WTC11 (cell line): ENCODE results near the gene BICDL1. TPM values are rescaled to one million over a fixed set of nuclear protein-coding genes. Genes with fewer than 3 reads are reported as not detected.

Experiments
- ATAC-seq: fragments of 200-7000 bp; cut with Tn5 transposase; 2 replicates; pipeline ENCODE4 v1.10.0; 2021; ENCODE audit warnings: mild to moderate bottlenecking, moderate library complexity
- CTCF ChIA-PET: fragments of 300-600 bp; sonication (Branson Sonifier 250); formaldehyde crosslinking; loops from one replicate; lab custom pipeline; 2021; ENCODE audit warnings: antibody characterized with exemption; lab: Charles Lee
- POLR2A ChIA-PET: fragments of 350-600 bp; sonication (Branson Sonifier 250); formaldehyde crosslinking; loops from one replicate; lab custom pipeline; 2021; ENCODE audit warnings: antibody characterized with exemption; lab: Charles Lee
- DNase-seq: peaks from one replicate; pipeline ENCODE4 v3.0.0; 2021; ENCODE audit warnings: low spot score
- H3K27ac Mint-ChIP-seq: 2 replicates; pipeline ENCODE4 v1.8.0; 2021; ENCODE audit warnings: mixed read lengths
- H3K27me3 Mint-ChIP-seq: 2 replicates; pipeline ENCODE4 v1.8.0; 2021; ENCODE audit warnings: low read depth, mild to moderate bottlenecking, moderate library complexity, mixed read lengths
- H3K36me3 Mint-ChIP-seq: 2 replicates; pipeline ENCODE4 v1.8.0; 2021; ENCODE audit warnings: mixed read lengths
- H3K4me1 Mint-ChIP-seq: 2 replicates; pipeline ENCODE4 v1.8.0; 2022; ENCODE audit warnings: mixed read lengths
- H3K4me3 Mint-ChIP-seq: 2 replicates; pipeline ENCODE4 v1.8.0; 2021; ENCODE audit warnings: mild to moderate bottlenecking, moderate library complexity, mixed read lengths
- H3K9me3 Mint-ChIP-seq: 2 replicates; pipeline ENCODE4 v1.8.0; 2021; ENCODE audit warnings: mixed read lengths
- AR ChIP-seq: fragments of 250-450 bp; sonication (Bioruptor Pico); IDR thresholded peaks from 2 replicates; pipeline ENCODE4 v1.9.0; 2021; ENCODE audit warnings: mild to moderate bottlenecking
- ARID4B ChIP-seq: sonication (generic); formaldehyde crosslinking; IDR thresholded peaks from 2 replicates; pipeline ENCODE4 v1.8.0; 2023; ENCODE audit warnings: missing genetic modification reagents, mild to moderate bottlenecking, borderline replicate concordance
- E2F4 ChIP-seq: sonication (generic); formaldehyde crosslinking; IDR thresholded peaks from 2 replicates; pipeline ENCODE4 v1.8.1; 2022; ENCODE audit warnings: low read depth, mild to moderate bottlenecking, moderate library complexity, missing genetic modification reagents, borderline replicate concordance
- E2F5 ChIP-seq: sonication (generic); formaldehyde crosslinking; IDR thresholded peaks from 2 replicates; pipeline ENCODE4 v1.8.1; 2022; ENCODE audit warnings: mild to moderate bottlenecking, moderate library complexity, missing genetic modification reagents
- FOXK1 ChIP-seq: sonication (generic); formaldehyde crosslinking; IDR thresholded peaks from 2 replicates; pipeline ENCODE4 v1.8.0; 2022; ENCODE audit warnings: mild to moderate bottlenecking, moderate library complexity, missing genetic modification reagents
- GTF2I ChIP-seq: fragments of 250-450 bp; sonication (Bioruptor Pico); conservative IDR thresholded peaks from 2 replicates; pipeline ENCODE4 v1.4.0; 2021; ENCODE audit warnings: mild to moderate bottlenecking
- KAT7 ChIP-seq: sonication (generic); formaldehyde crosslinking; IDR thresholded peaks from 2 replicates; pipeline ENCODE4 v1.8.1; 2023; ENCODE audit warnings: missing genetic modification reagents, mild to moderate bottlenecking, borderline replicate concordance
- MAX ChIP-seq: sonication (generic); formaldehyde crosslinking; IDR thresholded peaks from 2 replicates; pipeline ENCODE4 v1.8.0; 2022; ENCODE audit warnings: mild to moderate bottlenecking, missing genetic modification reagents
- NFE2L1 ChIP-seq: sonication (generic); formaldehyde crosslinking; IDR thresholded peaks from 2 replicates; pipeline ENCODE4 v1.8.1; 2023; ENCODE audit warnings: missing genetic modification reagents
- OVOL2 ChIP-seq: fragments of 250-450 bp; sonication (Bioruptor Pico); IDR thresholded peaks from 2 replicates; pipeline ENCODE4 v1.9.0; 2021; ENCODE audit warnings: mild to moderate bottlenecking, borderline replicate concordance
- PRDM15 ChIP-seq: sonication (generic); formaldehyde crosslinking; IDR thresholded peaks from 2 replicates; pipeline ENCODE4 v1.8.0; 2022; ENCODE audit warnings: missing genetic modification reagents
- TEAD1 ChIP-seq: sonication (generic); formaldehyde crosslinking; IDR thresholded peaks from 2 replicates; pipeline ENCODE4 v1.8.0; 2022; ENCODE audit warnings: mild to moderate bottlenecking, missing genetic modification reagents
- TEAD4 ChIP-seq: sonication (generic); formaldehyde crosslinking; IDR thresholded peaks from 2 replicates; pipeline ENCODE4 v1.8.0; 2022; ENCODE audit warnings: mild to moderate bottlenecking, missing genetic modification reagents
- TP53 ChIP-seq: sonication (generic); formaldehyde crosslinking; IDR thresholded peaks from 2 replicates; pipeline ENCODE4 v1.8.1; 2023; ENCODE audit warnings: mild to moderate bottlenecking, missing genetic modification reagents
- USF1 ChIP-seq: sonication (generic); formaldehyde crosslinking; IDR thresholded peaks from 2 replicates; pipeline ENCODE4 v1.8.0; 2022; ENCODE audit warnings: mild to moderate bottlenecking, missing genetic modification reagents
- USF2 ChIP-seq: sonication (generic); formaldehyde crosslinking; IDR thresholded peaks from 2 replicates; pipeline ENCODE4 v1.8.1; 2023; ENCODE audit warnings: mild to moderate bottlenecking, missing genetic modification reagents, moderate library complexity
- ZBTB21 ChIP-seq: sonication (generic); formaldehyde crosslinking; IDR thresholded peaks from 2 replicates; pipeline ENCODE4 v1.8.1; 2023; ENCODE audit warnings: mild to moderate bottlenecking, missing genetic modification reagents, borderline replicate concordance
- ZNF121 ChIP-seq: sonication (generic); formaldehyde crosslinking; IDR thresholded peaks from 2 replicates; pipeline ENCODE4 v1.8.0; 2023; ENCODE audit warnings: missing genetic modification reagents
- ZNF263 ChIP-seq: sonication (generic); formaldehyde crosslinking; IDR thresholded peaks from 2 replicates; pipeline ENCODE4 v1.8.1; 2022; ENCODE audit warnings: low read depth, mild to moderate bottlenecking, moderate library complexity, missing genetic modification reagents
- total RNA-seq: library from RNA; stranded (reverse); gene quantifications from 3 replicates; pipeline ENCODE4 v1.2.3, GENCODE V29; 2021

BICDL1 gene
- total RNA-seq, 1 experiment from 2014 or later, result 23.1 TPM

- TF ChIP-seq ARID4B (no peak), E2F5 (no peak), ZNF263 (no peak)
Measured at GRCh38 chr12:119992129-119992705, 3.2 kb downstream of the BICDL1 start (continued).

GRCh38 chr12:119994892-119995658, 6.0 kb downstream of the BICDL1 start:
- no peak for DNase-seq
- Mint-ChIP-seq H3K36me3 (peaks cover 5% of the 10 kb centered on the region), H3K9me3 (no peaks in the 10 kb centered on the region), H3K27me3 (no peaks in the 10 kb centered on the region), H3K4me3 (no peak overlapping the region), H3K4me1 (peaks cover 11% of the 10 kb centered on the region), H3K27ac (peak overlapping the region; percentile 81)
- peak; percentile 34; the same call in 1 of the 2 replicates for ATAC-seq
- ChIA-PET CTCF (no interaction called here), POLR2A (interaction anchor here (0.7 kb wide), 1 partner anchor 86 kb away, joined by 4 read pairs; no protein-coding TSS in a partner anchor)
- TF ChIP-seq TP53 (CRISPR knock-in tag) (no peak), PRDM15 (CRISPR knock-in tag) (no peak), OVOL2 (no peak), USF1 (CRISPR knock-in tag) (no peak), KAT7 (CRISPR knock-in tag) (no peak), ZNF121 (CRISPR knock-in tag) (no peak), TEAD4 (CRISPR knock-in tag) (no peak), FOXK1 (no peak), AR (no peak), GTF2I (CRISPR knock-in tag) (no peak), TEAD1 (no peak), E2F4 (CRISPR knock-in tag) (no peak), ZBTB21 (CRISPR knock-in tag) (no peak), MAX (no peak), NFE2L1 (CRISPR knock-in tag) (no peak), USF2 (CRISPR knock-in tag) (no peak)
